H9 (cell line): Measurements from ENCODE around the gene PEX14. TPM values are rescaled to one million over a fixed set of nuclear protein-coding genes. Genes with fewer than 3 reads are reported as not detected.

ENCODE experiments used
- DNase-seq: peaks from one replicate; pipeline ENCODE4 v3.0.0-alpha.2; 2017
- H2AFZ ChIP-seq: one replicate; pipeline ENCODE4 v1.6.1; 2013; ENCODE audit warnings: mild to moderate bottlenecking, low read length, control low read depth, moderate library complexity
- H2AK5ac ChIP-seq: 2 replicates; pipeline ENCODE4 v1.6.1; 2013; ENCODE audit warnings: low read length, control low read depth, mixed read lengths; ENCODE audit not compliant: insufficient read length
- H2BK120ac ChIP-seq: one replicate; pipeline ENCODE4 v1.6.1; 2013; ENCODE audit warnings: low read depth, mild to moderate bottlenecking, low read length, control low read depth, inconsistent platforms; ENCODE audit not compliant: poor library complexity, severe bottlenecking
- H2BK12ac ChIP-seq: 2 replicates; pipeline ENCODE4 v1.6.1; 2013; ENCODE audit warnings: low read length, control low read depth, mixed read lengths, low read depth; ENCODE audit not compliant: insufficient read length
- H2BK15ac ChIP-seq: 2 replicates; pipeline ENCODE4 v1.6.1; 2013; ENCODE audit warnings: low read depth, low read length, control low read depth
- H2BK20ac ChIP-seq: one replicate; pipeline ENCODE4 v1.6.1; 2013; ENCODE audit warnings: low read depth, mild to moderate bottlenecking, low read length, control low read depth, inconsistent platforms; ENCODE audit not compliant: poor library complexity, severe bottlenecking
- H2BK5ac ChIP-seq: 2 replicates; pipeline ENCODE4 v1.6.1; 2013; ENCODE audit warnings: low read length, control low read depth, mixed read lengths; ENCODE audit not compliant: insufficient read length
- H3K14ac ChIP-seq: 2 replicates; pipeline ENCODE4 v1.6.1; 2013; ENCODE audit warnings: low read length, control low read depth; ENCODE audit not compliant: insufficient read depth
- H3K18ac ChIP-seq: 2 replicates; pipeline ENCODE4 v1.6.1; 2013; ENCODE audit warnings: low read depth, mild to moderate bottlenecking, mixed read lengths, low read length, control low read depth; ENCODE audit not compliant: insufficient read length
- H3K23ac ChIP-seq: 2 replicates; pipeline ENCODE4 v1.6.1; 2013; ENCODE audit warnings: low read length, control low read depth, mixed read lengths, low read depth; ENCODE audit not compliant: insufficient read length
- H3K23me2 ChIP-seq: 2 replicates; pipeline ENCODE4 v1.6.1; 2013; ENCODE audit warnings: low read depth, mild to moderate bottlenecking, mixed read lengths, low read length, control low read depth; ENCODE audit not compliant: insufficient read length, poor library complexity, severe bottlenecking
- H3K27ac ChIP-seq: 2 replicates; pipeline ENCODE4 v1.5.1; 2013; ENCODE audit warnings: low read length, control low read depth, mixed read lengths, low read depth; ENCODE audit not compliant: insufficient read length
- H3K27me3 ChIP-seq: 2 replicates; pipeline ENCODE4 v1.6.1; 2013; ENCODE audit warnings: low read length, control low read depth, inconsistent platforms; ENCODE audit not compliant: insufficient read depth
- H3K4ac ChIP-seq: 2 replicates; pipeline ENCODE4 v1.6.1; 2013; ENCODE audit warnings: low read depth, mild to moderate bottlenecking, control low read depth, inconsistent platforms, low read length, moderate library complexity
- H3K4me1 ChIP-seq: 2 replicates; pipeline ENCODE4 v1.6.1; 2013; ENCODE audit warnings: low read length, control low read depth, inconsistent platforms; ENCODE audit not compliant: insufficient read depth
- H3K4me2 ChIP-seq: 2 replicates; pipeline ENCODE4 v1.6.1; 2013; ENCODE audit warnings: low read length, control low read depth, mixed read lengths; ENCODE audit not compliant: insufficient read length, insufficient read depth
- H3K56ac ChIP-seq: 2 replicates; pipeline ENCODE4 v1.6.1; 2013; ENCODE audit warnings: low read depth, mild to moderate bottlenecking, mixed read lengths, low read length, control low read depth; ENCODE audit not compliant: insufficient read length
- H3K79me1 ChIP-seq: 2 replicates; pipeline ENCODE4 v1.6.1; 2013; ENCODE audit warnings: low read depth, mild to moderate bottlenecking, moderate library complexity, low read length, control low read depth, inconsistent platforms; ENCODE audit not compliant: insufficient read depth, poor library complexity, severe bottlenecking
- H3K79me2 ChIP-seq: 2 replicates; pipeline ENCODE4 v1.6.1; 2013; ENCODE audit warnings: low read length, control low read depth, inconsistent platforms; ENCODE audit not compliant: insufficient read depth
- H3K9ac ChIP-seq: 2 replicates; pipeline ENCODE4 v1.6.1; 2013; ENCODE audit warnings: low read length, control low read depth, mixed read lengths; ENCODE audit not compliant: insufficient read length; ENCODE audit errors: extremely low read depth
- H3K9me3 ChIP-seq: one replicate; pipeline ENCODE4 v1.6.1; 2013; ENCODE audit warnings: low read depth, low read length, inconsistent platforms; ENCODE audit not compliant: control insufficient read depth
- H3T11ph ChIP-seq: one replicate; pipeline ENCODE4 v1.6.1; 2013; ENCODE audit warnings: mild to moderate bottlenecking, low read length, control low read depth, inconsistent platforms
- H4K20me1 ChIP-seq: one replicate; pipeline ENCODE4 v1.6.1; 2013; ENCODE audit not compliant: control insufficient read depth, insufficient read length, insufficient read depth
- H4K5ac ChIP-seq: 2 replicates; pipeline ENCODE4 v1.6.1; 2013; ENCODE audit warnings: low read depth, mild to moderate bottlenecking, mixed read lengths, low read length, control low read depth; ENCODE audit not compliant: insufficient read length
- H4K8ac ChIP-seq: replicated peaks from 2 replicates; pipeline ENCODE4 v1.6.1; 2013; ENCODE audit warnings: low read length, control low read depth, mixed read lengths, low read depth; ENCODE audit not compliant: insufficient read length
- H4K91ac ChIP-seq: 2 replicates; pipeline ENCODE4 v1.6.1; 2013; ENCODE audit warnings: low read depth, mild to moderate bottlenecking, moderate library complexity, mixed read lengths, low read length, control low read depth; ENCODE audit not compliant: insufficient read length
- H3K27ac Mint-ChIP-seq, 3 experiments: 2 replicates in 2 of 3; 3 replicates in 1 of 3; pipeline ENCODE4 v1.8.0; 2020 to 2021; ENCODE audit warnings: mixed read lengths in 3 of 3, mild to moderate bottlenecking in 1 of 3, moderate library complexity in 1 of 3
- H3K27me3 Mint-ChIP-seq: 2 replicates; pipeline ENCODE4 v1.8.0; 2021; ENCODE audit warnings: low read depth, mild to moderate bottlenecking, moderate library complexity, mixed read lengths
- H3K36me3 Mint-ChIP-seq, 3 experiments: 2 replicates in 2 of 3; 3 replicates in 1 of 3; pipeline ENCODE4 v1.8.0; 2020 to 2021; ENCODE audit warnings: low read depth in 3 of 3, mixed read lengths in 3 of 3; ENCODE audit not compliant: insufficient read depth in 1 of 3
- H3K4me1 Mint-ChIP-seq, 2 experiments: 2 replicates each; pipeline ENCODE4 v1.8.0; 2020; ENCODE audit warnings: mixed read lengths in 2 of 2
- H3K4me3 Mint-ChIP-seq, 2 experiments: 2 replicates in 1 of 2; 3 replicates in 1 of 2; pipeline ENCODE4 v1.8.0; 2020 to 2021; ENCODE audit warnings: mild to moderate bottlenecking in 2 of 2, mixed read lengths in 2 of 2, moderate library complexity in 1 of 2
- H3K9me3 Mint-ChIP-seq, 2 experiments: 2 replicates in 1 of 2; 3 replicates in 1 of 2; pipeline ENCODE4 v1.8.0; 2020; ENCODE audit warnings: mild to moderate bottlenecking in 2 of 2, mixed read lengths in 2 of 2, moderate library complexity in 1 of 2
- CTCF ChIP-seq: fragments of 200-600 bp; sonication (generic); conservative IDR thresholded peaks from 3 replicates; pipeline ENCODE4 v1.8.0; 2021; ENCODE audit warnings: antibody characterized with exemption, mild to moderate bottlenecking
- WGBS: extraction: QIAGEN DNeasy Blood & Tissue Kit; methylation state at CpG from one replicate; pipeline ENCODE4 v1.1.7; 2013; ENCODE audit warnings: missing lambda C conversion rate, low lambda C conversion rate, mixed read lengths; ENCODE audit not compliant: insufficient read length; ENCODE audit errors: extremely low coverage; 5-methylcytosine and 5-hydroxymethylcytosine counted together
- total RNA-seq: library from RNA; stranded (reverse); gene quantifications from 2 replicates; pipeline ENCODE4 v1.2.1, GENCODE V29; 2021

The PEX14 gene
- total RNA-seq, 1 experiment from 2014 or later: 23.9 TPM

- H3K9me3 Mint-ChIP-seq: no peaks in the 10 kb centered on the region
- Histone ChIP-seq H3K27ac (no peak overlapping the region), H2BK15ac (no peak overlapping the region), H2AK5ac (no peak overlapping the region), H3K79me2 (no peaks in the 10 kb centered on the region), H3K27me3 (no peaks in the 10 kb centered on the region), H3K9me3 (no peaks in the 10 kb centered on the region), H3K4me1 (peaks cover 10% of the 10 kb centered on the region), H4K5ac (no peak overlapping the region), H2BK120ac (no peak overlapping the region), H2BK5ac (no peak overlapping the region), H2BK12ac (no peak overlapping the region), H2AFZ (no peak overlapping the region), H3K9ac (no peak overlapping the region), H3K4ac (no peak overlapping the region), H4K8ac (no peak overlapping the region), H4K20me1 (no peaks in the 10 kb centered on the region), H3K23ac (no peak overlapping the region), H4K91ac (no peak overlapping the region), H3K23me2 (no peaks in the 10 kb centered on the region), H3K4me2 (peak overlapping the region; percentile 46), H3T11ph (no peak overlapping the region), H3K56ac (no peak overlapping the region), H3K14ac (no peak overlapping the region), H2BK20ac (no peak overlapping the region), H3K18ac (no peak overlapping the region), H3K79me1 (no peaks in the 10 kb centered on the region)
- DNase-seq: no peak
- peaks cover 50 to 54% of the 10 kb centered on the region in 2 experiments for H3K4me1 Mint-ChIP-seq
- peak overlapping the region; percentile 8 to 17; a peak in 3 of 5 replicates for H3K4me3 Mint-ChIP-seq
- TF ChIP-seq CTCF: no peak
- no peaks in the 10 kb centered on the region for H3K27me3 Mint-ChIP-seq
- peaks cover 0 to 2% (median 0%) of the 10 kb centered on the region in 3 experiments; a peak in 1 of 7 replicates for H3K36me3 Mint-ChIP-seq
- H3K27ac Mint-ChIP-seq: peak overlapping the region in 2 of 3 experiments; percentile 38 to 60; a peak in 4 of 7 replicates
- no CpG with 5 or more reads among the region's 17 CpGs for WGBS
These were observed 56.2 kb downstream of the PEX14 start for GRCh38 chr1:10530756-10531495.
